Karpas-422 (cell line): Measurements from ENCODE around the gene INS. TPM values are rescaled to one million over a fixed set of nuclear protein-coding genes. Genes with fewer than 3 reads are reported as not detected.

Experiments
- DNase-seq: peaks from one replicate; pipeline ENCODE4 v3.0.0-alpha.2; 2015
- H2AFZ ChIP-seq: fragments of 200-600 bp; sonication (generic); 2 replicates; pipeline ENCODE4 v1.6.1; 2014; ENCODE audit warnings: antibody characterized with exemption, low read length, mixed read lengths
- H3K27ac ChIP-seq: fragments of 200-600 bp; sonication (generic); 2 replicates; pipeline ENCODE4 v1.5.1; 2014; ENCODE audit warnings: mild to moderate bottlenecking, low read length, moderate library complexity
- H3K27me3 ChIP-seq: fragments of 200-600 bp; sonication (generic); 2 replicates; pipeline ENCODE4 v1.6.1; 2014; ENCODE audit warnings: low read length, mixed read lengths
- H3K36me3 ChIP-seq: fragments of 200-600 bp; sonication (generic); 2 replicates; pipeline ENCODE4 v1.6.1; 2014; ENCODE audit warnings: low read length, mixed read lengths; ENCODE audit not compliant: insufficient read depth
- H3K4me1 ChIP-seq: fragments of 200-600 bp; sonication (generic); 2 replicates; pipeline ENCODE4 v1.6.1; 2014; ENCODE audit warnings: mild to moderate bottlenecking, low read length, mixed read lengths
- H3K4me2 ChIP-seq: fragments of 200-600 bp; sonication (generic); 2 replicates; pipeline ENCODE4 v1.6.1; 2014; ENCODE audit warnings: low read length, low read depth, mild to moderate bottlenecking; ENCODE audit not compliant: poor library complexity, severe bottlenecking
- H3K4me3 ChIP-seq: fragments of 200-600 bp; sonication (generic); 2 replicates; pipeline ENCODE4 v1.5.1; 2014; ENCODE audit warnings: mild to moderate bottlenecking, antibody characterized with exemption, low read length, mixed read lengths
- H3K79me2 ChIP-seq: fragments of 200-600 bp; sonication (generic); 2 replicates; pipeline ENCODE4 v1.6.1; 2014; ENCODE audit warnings: mild to moderate bottlenecking, low read length, mixed read lengths
- H3K9ac ChIP-seq: fragments of 200-600 bp; sonication (generic); 2 replicates; pipeline ENCODE4 v1.6.0; 2014; ENCODE audit warnings: low read length
- H3K9me2 ChIP-seq: fragments of 200-600 bp; sonication (generic), shearing (Covaris generic); replicated peaks from 2 replicates; pipeline ENCODE4 v1.6.0; 2014; ENCODE audit warnings: mild to moderate bottlenecking, low read length, moderate library complexity; ENCODE audit not compliant: insufficient read depth
- H3K9me3 ChIP-seq: fragments of 300-700, 200-600 bp; sonication (generic); 2 replicates; pipeline ENCODE4 v1.6.1; 2014; ENCODE audit warnings: low read length, mixed read lengths
- H4K20me1 ChIP-seq: fragments of 200-600 bp; sonication (generic); 2 replicates; pipeline ENCODE4 v1.6.1; 2014; ENCODE audit warnings: mild to moderate bottlenecking, antibody characterized with exemption, low read length, low read depth; ENCODE audit not compliant: insufficient read depth
- total RNA-seq: library from RNA; depleted of rRNA; stranded (reverse); fragments of >200 nt; shearing (Covaris generic); gene quantifications from 2 replicates; pipeline ENCODE4 v1.2.3, GENCODE V29; 2014; ENCODE audit warnings: low replicate concordance; rRNA removed

The INS gene
- not detected in 2 replicates for total RNA-seq

DNA sequence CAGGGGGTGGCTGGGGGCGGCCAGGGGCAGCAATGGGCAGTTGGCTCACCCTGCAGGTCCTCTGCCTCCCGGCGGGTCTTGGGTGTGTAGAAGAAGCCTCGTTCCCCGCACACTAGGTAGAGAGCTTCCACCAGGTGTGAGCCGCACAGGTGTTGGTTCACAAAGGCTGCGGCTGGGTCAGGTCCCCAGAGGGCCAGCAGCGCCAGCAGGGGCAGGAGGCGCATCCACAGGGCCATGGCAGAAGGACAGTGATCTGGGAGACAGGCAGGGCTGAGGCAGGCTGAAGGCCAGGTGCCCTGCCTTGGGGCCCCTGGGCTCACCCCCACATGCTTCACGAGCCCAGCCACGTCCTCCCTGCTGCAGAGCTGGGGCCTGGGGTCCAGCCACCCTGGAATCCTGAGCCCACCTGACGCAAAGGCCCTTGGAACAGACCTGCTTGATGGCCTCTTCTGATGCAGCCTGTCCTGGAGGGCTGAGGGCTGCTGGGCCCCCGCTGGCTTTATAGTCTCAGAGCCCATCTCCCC lies at the start of gene INS:
INS (minus strand) TSS at position 474 of the 524 bp plus-strand sequence; CDS start at position 236, 238 bp downstream.
- no peak within 1 kb of the TSS for H3K27ac ChIP-seq
- H3K4me2 ChIP-seq, result no peak within 1 kb of the TSS
- DNase-seq, result no peak
- H3K79me2 ChIP-seq, result no peaks in the 10 kb centered on the region
- H3K36me3 ChIP-seq, result no peaks in the 10 kb centered on the region
- peaks cover 3% of the 10 kb centered on the region; the same call in 1 of the 2 replicates for H4K20me1 ChIP-seq
- no peaks in the 10 kb centered on the region for H3K9me2 ChIP-seq
- no peaks in the 10 kb centered on the region for H3K4me1 ChIP-seq
- no peak within 1 kb of the TSS for H2AFZ ChIP-seq
- no peak within 1 kb of the TSS for H3K4me3 ChIP-seq
- no peak within 1 kb of the TSS for H3K9ac ChIP-seq
- no peaks in the 10 kb centered on the region for H3K9me3 ChIP-seq
- no peaks in the 10 kb centered on the region for H3K27me3 ChIP-seq

DNA sequence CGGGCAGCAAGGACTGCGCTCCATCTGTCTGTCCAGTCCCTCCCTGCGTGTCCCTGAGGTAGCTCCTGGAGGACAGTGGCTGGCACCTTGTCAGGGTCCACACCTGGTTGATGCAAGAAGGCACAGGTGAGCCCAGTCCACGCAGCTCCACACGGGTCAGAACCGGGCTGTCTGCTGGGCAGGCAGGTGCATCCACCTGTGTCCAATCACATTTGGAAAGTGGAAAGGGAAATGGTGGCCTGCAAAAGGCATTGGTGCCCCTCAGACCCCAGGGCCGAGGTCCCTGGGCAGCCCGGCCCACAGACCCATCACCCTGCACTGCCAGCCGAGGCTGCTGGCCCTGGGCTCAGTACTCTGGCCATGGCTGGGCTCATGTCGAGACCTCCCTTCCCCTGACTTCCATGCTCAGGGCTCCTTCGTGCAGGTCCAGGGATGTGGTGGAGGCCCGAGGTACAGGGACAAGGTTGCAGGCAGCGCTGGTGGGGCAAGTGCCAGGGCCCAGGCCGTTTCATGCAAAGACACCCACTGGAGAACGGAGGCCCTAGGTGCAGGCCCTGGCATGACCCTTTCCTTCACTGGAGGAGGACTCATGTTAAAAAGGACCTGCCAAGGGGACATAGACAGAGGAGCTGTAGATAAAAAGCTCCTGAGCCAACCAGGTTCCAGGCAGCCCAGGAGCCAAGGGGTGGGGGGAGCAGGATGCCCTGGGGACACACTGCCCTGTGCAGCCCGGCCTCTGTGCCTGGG lies 49.5 kb upstream of the INS start:
- Histone ChIP-seq H3K4me1 (no peaks in the 10 kb centered on the region), H3K9ac (no peak overlapping the region), H3K27ac (no peak overlapping the region), H2AFZ (no peak overlapping the region), H3K36me3 (no peaks in the 10 kb centered on the region), H3K9me2 (no peaks in the 10 kb centered on the region), H3K9me3 (no peaks in the 10 kb centered on the region), H3K27me3 (no peaks in the 10 kb centered on the region), H3K4me2 (no peak overlapping the region), H3K79me2 (no peaks in the 10 kb centered on the region), H4K20me1 (no peaks in the 10 kb centered on the region), H3K4me3 (no peak overlapping the region)
- no peak for DNase-seq

DNA sequence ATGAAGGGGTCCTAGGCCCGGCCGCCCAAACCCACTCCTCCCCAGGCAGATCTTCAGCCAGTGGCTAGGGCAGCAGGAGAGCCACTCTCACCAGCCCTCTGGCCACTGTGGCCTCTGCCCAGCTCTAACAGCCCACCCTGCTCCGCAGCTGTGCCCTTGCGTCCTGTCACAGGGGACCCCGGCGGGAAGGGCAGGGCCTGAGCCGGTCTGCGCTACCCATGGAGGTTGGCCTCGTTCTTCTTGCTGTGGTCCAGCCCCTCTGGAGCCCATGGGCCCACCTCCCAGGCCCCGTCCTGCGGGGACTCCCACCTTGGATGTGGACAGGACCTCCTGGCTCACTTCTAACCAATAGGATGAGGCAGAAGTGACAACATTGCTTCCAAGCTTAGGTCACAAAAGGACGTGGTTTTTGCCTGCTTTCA lies 48.9 kb upstream of the INS start:
- no peaks in the 10 kb centered on the region for H3K27me3 ChIP-seq
- H3K4me2 ChIP-seq, result no peak overlapping the region
- H3K27ac ChIP-seq, result no peak overlapping the region
- H3K79me2 ChIP-seq, result no peaks in the 10 kb centered on the region
- H4K20me1 ChIP-seq, result no peaks in the 10 kb centered on the region
- H3K9me3 ChIP-seq, result no peaks in the 10 kb centered on the region
- H2AFZ ChIP-seq, result no peak overlapping the region
- H3K36me3 ChIP-seq, result no peaks in the 10 kb centered on the region
- no peaks in the 10 kb centered on the region for H3K9me2 ChIP-seq
- no peaks in the 10 kb centered on the region for H3K4me1 ChIP-seq
- H3K4me3 ChIP-seq, result no peak overlapping the region
- H3K9ac ChIP-seq, result no peak overlapping the region
- DNase-seq, result no peak

DNA sequence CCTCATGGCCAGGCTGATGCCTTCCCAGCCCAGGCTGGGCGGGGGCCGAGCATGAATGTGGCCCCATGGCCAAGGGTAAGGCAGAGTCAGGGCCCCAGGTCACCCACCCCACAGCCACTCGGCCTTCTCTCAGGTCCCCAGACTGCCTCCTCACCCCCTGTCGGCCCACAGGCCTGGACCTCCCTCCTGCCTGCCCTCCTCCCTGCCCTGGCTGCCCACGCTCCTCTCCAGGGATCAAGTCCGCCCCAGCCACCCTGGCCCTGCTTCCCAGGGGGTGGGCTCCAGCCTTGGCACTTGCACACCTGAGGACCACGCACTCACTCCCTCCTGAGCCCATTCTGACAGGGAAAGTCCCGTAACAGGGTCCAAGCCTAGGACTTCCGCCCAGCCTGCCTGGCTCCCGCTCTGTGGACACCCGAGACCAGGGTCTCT lies 48.4 kb upstream of the INS start:
- H3K27me3 ChIP-seq, result no peaks in the 10 kb centered on the region

DNA sequence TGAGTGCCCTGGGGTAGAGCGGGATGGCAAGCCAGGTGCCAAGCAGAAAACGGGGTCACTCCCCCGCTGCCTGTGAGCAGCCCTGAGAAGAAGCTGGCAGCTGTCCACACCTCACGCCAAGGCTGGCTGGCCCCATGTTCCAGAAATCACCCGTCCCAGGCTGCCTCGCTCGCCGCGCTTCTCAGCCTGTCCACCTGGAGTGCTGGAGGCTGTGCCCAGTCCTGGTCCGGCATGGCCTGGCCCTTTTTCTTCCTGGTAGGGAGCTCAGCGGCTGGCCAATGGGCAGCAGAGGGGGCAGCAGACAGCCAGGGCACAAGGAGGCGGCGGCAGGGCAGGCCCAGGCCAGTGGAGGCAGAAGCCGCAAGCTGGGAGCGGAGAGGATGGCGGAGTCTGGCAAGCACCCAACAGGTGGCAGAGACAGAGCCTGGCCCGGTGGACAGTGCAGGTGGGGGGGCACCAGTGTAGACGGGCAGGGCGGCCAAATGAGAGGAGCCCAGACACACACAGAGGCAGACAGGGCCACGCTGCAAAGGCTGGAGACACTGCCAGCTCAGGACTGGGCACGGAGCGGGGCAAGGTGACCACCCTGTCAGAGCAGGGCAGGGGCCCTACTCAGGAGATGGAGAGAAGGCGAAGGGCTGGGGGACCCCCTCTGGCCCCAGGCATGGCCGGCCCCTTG lies 47.8 kb upstream of the INS start:
- DNase-seq, result no peak
- Histone ChIP-seq H3K9me3 (no peaks in the 10 kb centered on the region), H4K20me1 (no peaks in the 10 kb centered on the region), H3K79me2 (no peaks in the 10 kb centered on the region), H3K9me2 (no peaks in the 10 kb centered on the region), H2AFZ (no peak overlapping the region), H3K9ac (no peak overlapping the region), H3K27me3 (no peaks in the 10 kb centered on the region), H3K36me3 (no peaks in the 10 kb centered on the region), H3K4me3 (no peak overlapping the region), H3K4me1 (no peaks in the 10 kb centered on the region), H3K4me2 (no peak overlapping the region), H3K27ac (no peak overlapping the region)

More for the DNA sequence above, 48.4 kb upstream of the INS start:
- Histone ChIP-seq H3K36me3 (no peaks in the 10 kb centered on the region), H3K4me1 (no peaks in the 10 kb centered on the region), H3K9ac (no peak overlapping the region), H3K27ac (no peak overlapping the region), H3K9me2 (no peaks in the 10 kb centered on the region), H3K4me2 (no peak overlapping the region), H3K79me2 (no peaks in the 10 kb centered on the region), H4K20me1 (no peaks in the 10 kb centered on the region), H2AFZ (no peak overlapping the region), H3K9me3 (no peaks in the 10 kb centered on the region), H3K4me3 (no peak overlapping the region)
- no peak for DNase-seq

DNA sequence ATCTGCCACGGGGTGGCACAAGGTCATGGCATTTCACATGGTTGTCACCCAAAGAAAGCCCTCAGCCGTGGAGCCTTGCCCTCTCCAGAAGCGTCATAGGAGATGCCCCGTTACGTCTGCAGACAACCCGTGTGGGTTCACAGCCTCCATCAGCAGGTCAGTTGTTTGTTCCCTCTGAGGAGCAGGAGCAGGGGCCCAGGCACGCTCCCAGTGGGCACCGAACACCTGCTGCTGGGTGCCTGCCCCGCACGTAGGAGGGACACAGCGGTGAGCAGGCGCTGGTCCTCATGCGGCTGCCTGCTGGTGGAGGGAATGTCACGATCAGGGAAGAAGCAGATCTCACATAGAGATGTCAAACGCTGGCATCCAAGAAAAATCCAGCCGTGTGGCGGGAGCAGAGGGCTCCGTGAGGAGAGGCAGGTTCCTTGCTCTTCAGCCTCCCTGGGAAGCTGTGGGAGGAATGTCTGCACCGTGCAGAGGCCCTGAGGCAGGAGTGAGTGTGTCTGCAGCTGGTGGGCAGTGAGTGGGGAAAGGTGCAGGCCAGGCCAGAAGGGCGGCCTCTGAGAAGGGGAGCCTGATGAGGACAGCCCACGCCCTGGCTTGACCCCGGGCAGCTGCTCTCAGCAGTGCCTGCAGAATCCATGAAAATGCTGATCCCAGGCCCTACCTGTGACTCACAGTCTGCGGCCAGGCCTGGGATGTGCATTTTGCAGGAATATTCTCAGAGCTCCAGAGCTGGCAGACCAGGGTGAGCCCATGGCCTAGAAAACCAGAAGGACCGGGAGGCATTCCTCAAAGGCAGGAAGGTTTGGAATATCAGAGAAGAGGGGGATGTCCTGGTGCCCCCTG lies 47.0 kb upstream of the INS start:
- no peaks in the 10 kb centered on the region for H3K36me3 ChIP-seq
- H3K79me2 ChIP-seq, result no peaks in the 10 kb centered on the region
- H3K9me3 ChIP-seq, result no peaks in the 10 kb centered on the region
- no peak overlapping the region for H3K27ac ChIP-seq
- H3K9ac ChIP-seq, result no peak overlapping the region
- no peaks in the 10 kb centered on the region for H3K4me1 ChIP-seq
- no peak overlapping the region for H3K4me3 ChIP-seq
- H3K4me2 ChIP-seq, result no peak overlapping the region
- H4K20me1 ChIP-seq, result no peaks in the 10 kb centered on the region
- DNase-seq, result no peak
- H2AFZ ChIP-seq, result no peak overlapping the region
- H3K27me3 ChIP-seq, result no peaks in the 10 kb centered on the region
- H3K9me2 ChIP-seq, result no peaks in the 10 kb centered on the region

DNA sequence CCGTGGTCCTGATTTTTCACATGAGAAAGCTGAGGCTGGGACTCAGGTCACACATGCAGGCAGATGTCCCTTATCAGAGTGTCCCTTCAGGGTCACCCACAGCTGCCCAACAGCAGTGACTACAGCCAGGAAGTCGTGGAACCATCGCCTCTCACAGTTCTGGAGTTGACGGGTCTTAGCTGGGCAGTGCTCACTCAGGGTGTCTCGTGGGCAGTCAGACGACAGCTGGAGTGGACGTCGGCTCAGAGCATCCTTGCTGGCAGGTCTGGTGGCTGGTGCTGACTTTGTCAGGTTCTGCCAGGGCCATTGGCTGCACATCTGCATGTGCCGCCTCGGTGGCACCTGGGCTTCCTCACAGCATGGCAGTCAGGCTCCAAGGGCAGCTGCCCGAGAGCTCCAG lies 46.2 kb upstream of the INS start:
- no peak for DNase-seq
- no peak overlapping the region for H3K9ac ChIP-seq
- no peak overlapping the region for H3K4me3 ChIP-seq
- H3K36me3 ChIP-seq, result no peaks in the 10 kb centered on the region
- H3K27ac ChIP-seq, result no peak overlapping the region
- no peaks in the 10 kb centered on the region for H3K27me3 ChIP-seq
- H3K4me2 ChIP-seq, result no peak overlapping the region
- no peaks in the 10 kb centered on the region for H3K9me3 ChIP-seq
- no peaks in the 10 kb centered on the region for H3K79me2 ChIP-seq
- H3K9me2 ChIP-seq, result no peaks in the 10 kb centered on the region
- H3K4me1 ChIP-seq, result no peaks in the 10 kb centered on the region
- H2AFZ ChIP-seq, result no peak overlapping the region
- no peaks in the 10 kb centered on the region for H4K20me1 ChIP-seq
